Keratinocyte (primary cell): ENCODE measurements around the gene ZNF219. TPM values are rescaled to one million over a fixed set of nuclear protein-coding genes. Genes with fewer than 3 reads are reported as not detected.

Experiments used
- DNase-seq: peaks from one replicate; pipeline ENCODE4 v3.0.0-alpha.2; 2011; ENCODE audit warnings: low read depth, missing footprints, low spot score
- FAIRE-seq: peaks from 2 replicates; lab custom pipeline; 2011; peaks lifted over from hg19 to GRCh38; lab: Jason Lieb, UNC
- H2AFZ ChIP-seq: 2 replicates; pipeline ENCODE4 v1.6.0; 2012; ENCODE audit warnings: low read length, control low read depth, inconsistent platforms; ENCODE audit not compliant: control insufficient read depth
- H3K27ac ChIP-seq: 2 replicates; pipeline ENCODE4 v1.5.1; 2011; ENCODE audit warnings: low read length; ENCODE audit not compliant: control insufficient read depth, insufficient read depth
- H3K27me3 ChIP-seq: 3 replicates; pipeline ENCODE4 v1.6.0; 2011; ENCODE audit warnings: low read length; ENCODE audit not compliant: control insufficient read depth, insufficient read depth; ENCODE audit errors: extremely low read depth
- H3K36me3 ChIP-seq, 2 experiments: 2 replicates in 1 of 2; 3 replicates in 1 of 2; pipeline ENCODE4 v1.5.1; 2011; ENCODE audit warnings: low read length in 2 of 2, mild to moderate bottlenecking in 1 of 2; ENCODE audit not compliant: control insufficient read depth in 2 of 2, insufficient read depth in 2 of 2; ENCODE audit errors: extremely low read depth in 1 of 2
- H3K4me1 ChIP-seq: 3 replicates; pipeline ENCODE4 v1.5.1; 2011; ENCODE audit warnings: low read length; ENCODE audit not compliant: control insufficient read depth, insufficient read depth; ENCODE audit errors: extremely low read depth
- H3K4me2 ChIP-seq: 3 replicates; pipeline ENCODE4 v1.6.0; 2011; ENCODE audit warnings: low read depth, low read length; ENCODE audit not compliant: control insufficient read depth, insufficient read depth; ENCODE audit errors: extremely low read depth
- H3K4me3 ChIP-seq, 3 experiments: fragments of 200-600 bp in 1 of 3; sonication (generic) in 1 of 3; 2 replicates in 2 of 3; 3 replicates in 1 of 3; pipeline ENCODE4 v1.5.1; 2011 to 2016; ENCODE audit warnings: low read length in 3 of 3, mild to moderate bottlenecking in 3 of 3, control low read depth in 2 of 3, inconsistent platforms in 1 of 3, low read depth in 1 of 3, mixed read lengths in 1 of 3, mixed run types in 1 of 3, moderate library complexity in 1 of 3; ENCODE audit not compliant: control insufficient read depth in 2 of 3, insufficient read depth in 2 of 3; ENCODE audit errors: extremely low read depth in 1 of 3
- H3K79me2 ChIP-seq: 2 replicates; pipeline ENCODE4 v1.6.0; 2012; ENCODE audit warnings: low read length; ENCODE audit not compliant: control insufficient read depth, insufficient read depth
- H3K9ac ChIP-seq: 3 replicates; pipeline ENCODE4 v1.6.0; 2011; ENCODE audit warnings: low read length; ENCODE audit not compliant: control insufficient read depth, insufficient read depth; ENCODE audit errors: extremely low read depth
- H3K9me1 ChIP-seq: 3 replicates; pipeline ENCODE4 v1.6.0; 2011; ENCODE audit warnings: low read length; ENCODE audit not compliant: control insufficient read depth, insufficient read depth; ENCODE audit errors: extremely low read depth
- H3K9me3 ChIP-seq: 2 replicates; pipeline ENCODE4 v1.5.1; 2012; ENCODE audit warnings: low read depth, low read length; ENCODE audit not compliant: control insufficient read depth
- H4K20me1 ChIP-seq: 3 replicates; pipeline ENCODE4 v1.6.0; 2011; ENCODE audit warnings: low read length; ENCODE audit not compliant: control insufficient read depth, insufficient read depth; ENCODE audit errors: extremely low read depth
- CTCF ChIP-seq, 3 experiments: IDR thresholded peaks in 1 of 3; conservative IDR thresholded peaks in 1 of 3; optimal IDR thresholded peaks in 1 of 3; 2 replicates in 2 of 3; 3 replicates in 1 of 3; pipeline versions ENCODE3 to v1.5.1; 2011; ENCODE audit warnings: low read length in 3 of 3, mild to moderate bottlenecking in 3 of 3, moderate library complexity in 2 of 3, control low read depth in 1 of 3, inconsistent platforms in 1 of 3; ENCODE audit not compliant: insufficient read depth in 2 of 3; ENCODE audit errors: extremely low read depth in 1 of 3
- EZH2 ChIP-seq: IDR thresholded peaks from one replicate; pipeline ENCODE4 v1.6.1; 2012; ENCODE audit warnings: inconsistent platforms, mild to moderate bottlenecking, low read length, moderate library complexity
- dilution Hi-C: fragments of 300-500 bp; cut with MboI; formaldehyde crosslinking; loops from one replicate; pipeline ENCODE4 v1.7.0; 2020; ENCODE audit warnings: low sequenced_read_pairs; ENCODE audit not compliant: extremely low pct_ligation_motif_present
- polyA plus RNA-seq, 5 experiments: library from polyadenylated mRNA; depleted of rRNA in 3 of 5; stranded (reverse) in 3 of 5; stranded (forward) in 1 of 5; unstranded in 1 of 5; fragments of >200 nt; gene quantifications; 1 replicate in 1 of 5; 2 replicates in 3 of 5; 3 replicates in 1 of 5; pipeline versions ENCODE4 v1.2.1 to v1.2.3, GENCODE V29; 2011 to 2012; ENCODE audit warnings: missing spikeins in 2 of 5, low read depth in 1 of 5, low replicate concordance in 1 of 5

ZNF219 gene
- polyA plus RNA-seq, 1 donor (not counting 4 experiments of a cell fraction or from before 2014, with no cell fraction given), result 23.1 TPM

GRCh38 chr14:21059842-21060613, 38.4 kb downstream of the ZNF219 start:
- H3K27ac ChIP-seq, result no peak overlapping the region

GRCh38 chr14:21058903-21059302, 39.6 kb downstream of the ZNF219 start:
- dilution Hi-C loops, result no loop called here
- Histone ChIP-seq H3K27me3 (no peaks in the 10 kb centered on the region), H3K4me1 (peaks cover 5% of the 10 kb centered on the region), H3K79me2 (no peaks in the 10 kb centered on the region), H3K9me1 (no peaks in the 10 kb centered on the region), H3K9me3 (no peaks in the 10 kb centered on the region), H3K4me3 (no peak overlapping the region), H4K20me1 (no peaks in the 10 kb centered on the region), H3K36me3 (no peaks in the 10 kb centered on the region), H2AFZ (no peak overlapping the region), H3K4me2 (no peak overlapping the region), H3K27ac (no peak overlapping the region), H3K9ac (no peak overlapping the region)
- TF ChIP-seq EZH2 (no peak), CTCF (optimal IDR thresholded peaks at IDR 0.05 in 1 of 3, IDR thresholded peaks at IDR 0.05 in 1 of 3, conservative IDR thresholded peaks at IDR 0.05 in 1 of 3; ENCODE audit: extremely low read depth in 1 of 3, insufficient read depth in 2 of 3, low read length in 3 of 3) (no peak)
- DNase-seq (no peak), FAIRE-seq (no peak)

More at GRCh38 chr14:21059842-21060613, 38.4 kb downstream of the ZNF219 start:
- no peak overlapping the region for H3K4me2 ChIP-seq
- H3K9me3 ChIP-seq, result no peaks in the 10 kb centered on the region
- H2AFZ ChIP-seq, result no peak overlapping the region
- no peaks in the 10 kb centered on the region for H3K9me1 ChIP-seq
- H3K4me3 ChIP-seq, result no peak overlapping the region
- FAIRE-seq, result no peak
- no peaks in the 10 kb centered on the region for H4K20me1 ChIP-seq
- TF ChIP-seq EZH2 (no peak), CTCF (optimal IDR thresholded peaks at IDR 0.05 in 1 of 3, IDR thresholded peaks at IDR 0.05 in 1 of 3, conservative IDR thresholded peaks at IDR 0.05 in 1 of 3; ENCODE audit: extremely low read depth in 1 of 3, insufficient read depth in 2 of 3, low read length in 3 of 3) (no peak)
- H3K4me1 ChIP-seq, result peaks cover 5% of the 10 kb centered on the region
- H3K27me3 ChIP-seq, result no peaks in the 10 kb centered on the region
- no peaks in the 10 kb centered on the region for H3K79me2 ChIP-seq
- dilution Hi-C loops, result no loop called here
- no peaks in the 10 kb centered on the region for H3K36me3 ChIP-seq
- no peak overlapping the region for H3K9ac ChIP-seq
- DNase-seq, result no peak
